Measurements from ENCODE around the gene ARMC9.

ARMC9 gene

DNA sequence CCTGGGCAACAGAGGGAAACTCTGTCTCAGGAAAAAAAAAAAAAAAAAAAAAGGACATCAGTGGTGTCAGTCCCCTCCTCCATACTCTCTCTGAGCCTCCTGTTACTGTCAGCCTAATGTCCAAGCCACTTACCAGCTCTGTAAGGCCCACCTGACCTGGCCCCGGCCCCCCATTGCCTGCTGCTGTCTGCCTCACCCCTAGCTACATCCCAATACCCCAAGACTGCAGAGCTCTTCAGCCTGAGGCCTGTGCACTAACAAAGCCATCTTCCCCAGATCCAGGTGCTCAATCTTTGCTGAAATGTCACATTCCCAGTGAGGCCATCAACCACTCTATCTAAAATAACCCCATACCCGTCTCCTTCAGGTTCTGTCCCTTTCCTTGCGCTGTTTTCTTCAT is 5.7 kb downstream of the ARMC9 start:
- DNase-seq (ENCODE audit: low read depth) = no peak

DNA sequence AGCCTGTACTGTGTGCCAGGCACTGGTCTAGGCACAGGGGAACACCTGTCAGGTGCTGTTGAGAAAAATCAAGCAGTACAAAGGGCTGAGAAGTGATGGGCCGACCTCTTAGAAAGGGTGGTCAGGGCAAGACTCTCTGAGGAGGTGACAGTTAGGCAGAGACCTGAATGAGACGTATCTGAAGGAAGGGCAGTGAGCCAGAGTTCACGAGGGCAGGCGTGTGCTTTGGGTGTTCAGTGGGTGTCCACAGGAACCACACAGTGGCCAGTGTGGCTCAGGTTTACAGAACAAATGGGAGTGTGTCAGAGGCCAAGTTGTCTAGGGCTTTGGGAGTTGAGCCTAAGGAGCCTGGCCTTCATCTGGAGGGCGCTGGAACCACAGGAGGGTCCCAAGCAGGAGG is 6.2 kb downstream of the ARMC9 start:
- DNase-seq (ENCODE audit: low read depth) = no peak

DNA sequence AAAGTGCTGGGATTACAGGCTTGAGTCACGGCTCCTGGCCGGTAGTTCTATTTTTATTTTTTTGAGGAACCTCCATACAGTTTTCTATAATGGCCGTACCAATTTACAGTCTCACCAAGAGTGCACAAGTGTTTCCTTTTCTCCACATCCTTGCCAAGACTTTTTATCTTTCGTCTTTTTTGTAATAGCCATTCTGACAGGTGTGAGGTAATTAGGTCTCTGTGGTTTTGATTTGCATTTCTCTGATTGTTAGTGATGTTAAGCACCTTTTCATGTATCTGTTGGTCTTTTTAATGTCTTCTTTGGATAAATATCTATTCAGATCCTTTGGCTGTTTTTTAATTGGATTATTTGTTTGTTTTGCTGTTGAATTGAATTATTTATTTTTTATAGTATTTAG is 9.3 kb downstream of the ARMC9 start:
- no peak for DNase-seq (ENCODE audit: low read depth)

DNA sequence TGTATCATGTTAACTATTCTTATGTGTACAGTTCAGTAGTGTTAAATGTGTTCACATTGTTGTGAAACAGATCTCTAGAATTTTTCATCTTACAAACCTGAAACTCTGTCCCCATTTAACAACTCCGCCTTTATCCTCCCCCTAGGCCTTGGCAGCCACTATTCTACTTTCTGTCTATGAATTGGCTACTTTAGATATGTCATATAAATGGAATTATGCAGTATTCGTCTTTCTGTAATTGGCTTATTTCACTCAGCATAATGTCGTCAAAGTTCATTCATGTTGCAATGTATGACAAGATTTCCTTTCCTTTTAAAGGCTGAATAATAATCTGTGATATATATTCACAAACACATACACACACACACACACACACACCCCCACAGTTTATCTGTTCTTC is 12.4 kb downstream of the ARMC9 start:
- DNase-seq (ENCODE audit: low read depth) = no peak

DNA sequence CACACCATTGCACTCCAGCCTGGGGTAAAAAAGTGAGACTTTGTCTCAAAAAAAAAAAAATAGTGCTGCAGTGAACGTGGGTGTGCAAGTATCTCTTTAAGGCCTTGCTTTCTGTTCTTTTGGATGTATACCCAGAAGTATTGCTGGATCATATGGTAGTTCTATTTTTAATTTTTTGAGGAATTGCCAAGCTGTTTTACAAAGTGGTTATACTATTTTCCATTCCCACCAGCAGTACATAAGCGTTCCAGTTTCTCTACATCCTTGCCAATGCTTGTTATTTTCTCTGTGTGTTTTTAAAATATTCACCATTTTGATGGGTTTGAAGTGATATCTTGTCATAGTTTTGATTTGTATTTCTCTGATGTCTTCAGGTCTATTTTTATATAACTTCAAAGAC is 13.1 kb downstream of the ARMC9 start:
- DNase-seq (ENCODE audit: low read depth) = no peak

DNA sequence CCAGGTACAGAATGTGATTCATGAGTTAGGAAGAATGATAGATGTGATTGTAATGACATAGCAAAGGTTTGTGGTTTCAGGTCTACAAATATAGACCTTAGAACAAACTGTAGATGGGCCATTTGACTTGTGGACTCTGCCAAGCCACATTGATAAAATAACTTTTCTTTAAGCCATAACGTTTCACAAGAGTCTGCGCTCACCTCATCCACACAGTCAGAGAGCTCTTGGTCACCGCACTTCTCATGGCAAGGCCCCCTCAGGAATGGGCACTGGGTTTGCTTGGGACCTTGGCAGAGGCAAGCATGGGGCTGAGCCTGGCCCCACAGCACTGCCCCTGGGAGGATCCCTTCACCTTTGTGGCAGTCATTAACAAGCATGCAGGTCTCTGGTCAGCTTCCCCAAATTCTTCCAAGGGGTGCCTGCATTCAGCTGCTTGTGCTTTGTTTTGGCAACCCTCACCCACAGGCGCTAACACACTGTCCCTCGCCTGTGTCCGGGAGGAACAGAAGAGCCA is 14.0 kb downstream of the ARMC9 start:
- no peak for DNase-seq (ENCODE audit: low read depth)

DNA sequence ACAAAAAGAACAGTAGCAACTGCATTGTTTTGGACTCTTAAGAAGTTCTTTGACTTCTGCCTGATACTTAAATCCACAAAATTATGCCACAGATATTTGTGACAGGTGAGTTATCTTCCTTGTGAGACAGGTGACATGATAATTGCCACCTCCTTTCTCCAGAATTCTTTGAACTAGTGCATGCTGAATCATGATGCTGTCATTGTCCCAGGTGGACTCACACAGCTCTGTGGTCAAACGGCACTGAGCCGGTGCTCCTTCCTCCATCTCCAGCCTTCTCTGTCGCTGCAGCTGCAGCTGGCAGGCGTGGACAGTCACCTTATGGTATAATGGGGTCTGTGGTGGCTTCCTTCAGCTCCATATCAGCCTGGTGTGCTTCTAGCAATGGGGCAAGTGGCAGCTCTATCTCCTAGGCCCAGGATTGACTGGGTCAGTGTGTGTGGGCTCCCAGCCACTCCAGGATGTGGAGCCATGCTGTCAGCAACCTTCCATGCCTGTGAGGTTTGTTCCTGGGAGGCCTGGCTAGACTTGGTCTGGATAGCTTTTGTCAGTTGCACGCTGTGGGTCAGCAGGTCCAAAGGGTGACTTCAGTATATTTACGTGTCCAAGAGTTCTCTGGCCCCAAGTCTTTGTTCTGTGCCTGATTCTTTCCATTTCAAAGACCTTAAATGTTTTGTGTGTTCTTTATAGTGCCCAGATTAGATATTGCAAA is 15.7 kb downstream of the ARMC9 start:
- no peak for DNase-seq (ENCODE audit: low read depth)

DNA sequence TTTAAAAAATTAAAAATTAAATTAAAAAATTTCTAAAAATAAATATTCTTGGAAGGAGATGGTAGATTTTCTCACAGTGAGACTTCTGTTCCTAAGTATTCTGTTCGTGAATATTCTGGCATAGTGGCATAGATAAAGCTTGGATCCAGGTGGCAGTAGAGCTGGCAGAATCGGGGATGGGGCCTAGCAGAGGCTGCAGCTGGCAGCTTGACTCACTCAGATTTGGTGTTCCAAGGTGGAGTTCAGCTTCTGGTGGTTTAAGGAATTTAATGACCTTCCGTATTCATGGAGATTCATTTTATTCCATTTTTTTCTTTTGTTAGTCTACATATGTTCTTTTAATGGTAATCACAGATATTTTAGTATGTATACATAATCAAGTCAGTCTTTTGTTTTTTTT is 19.9 kb downstream of the ARMC9 start:
- no peak for DNase-seq (ENCODE audit: low read depth)

DNA sequence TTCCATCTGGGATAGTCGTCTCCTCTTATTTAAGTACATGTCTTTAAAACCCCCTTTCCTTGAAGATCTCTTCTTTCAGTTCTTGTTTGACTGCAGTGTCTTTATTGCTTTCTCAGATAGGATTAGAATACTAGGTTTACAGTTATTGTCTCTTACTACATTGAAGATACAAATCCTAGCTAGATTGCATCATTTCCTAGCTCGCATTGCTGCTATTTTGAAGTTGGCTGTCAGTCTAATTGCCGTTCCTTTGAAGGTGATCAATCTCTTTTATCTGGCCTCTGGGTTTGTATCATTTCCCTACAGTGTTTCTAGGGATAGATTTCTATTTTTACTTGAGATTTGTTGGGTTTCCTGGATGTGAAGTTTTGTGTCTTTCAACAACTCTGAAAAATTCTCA is 20.9 kb downstream of the ARMC9 start:
- no peak for DNase-seq (ENCODE audit: low read depth)

DNA sequence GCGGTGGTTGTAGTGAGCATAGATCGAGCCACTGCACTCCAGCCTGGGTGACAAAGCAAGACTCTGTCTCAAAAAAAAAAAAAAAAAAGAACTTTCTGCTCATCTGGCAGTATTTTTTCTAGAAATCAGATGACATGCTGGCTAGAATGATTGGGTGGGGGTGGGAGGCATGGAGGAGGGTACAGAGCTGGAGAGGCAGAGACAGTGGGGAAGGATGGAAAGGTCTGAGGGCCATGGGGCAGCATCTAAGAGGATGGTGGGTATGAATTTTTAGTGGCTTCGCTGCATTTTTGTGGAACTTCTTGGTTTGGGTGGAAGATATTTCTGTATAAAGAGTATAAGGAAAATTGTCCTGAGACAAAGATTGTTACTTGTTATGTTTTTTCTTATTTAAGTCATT is 23.3 kb downstream of the ARMC9 start:
- DNase-seq (ENCODE audit: low read depth) = no peak

DNA sequence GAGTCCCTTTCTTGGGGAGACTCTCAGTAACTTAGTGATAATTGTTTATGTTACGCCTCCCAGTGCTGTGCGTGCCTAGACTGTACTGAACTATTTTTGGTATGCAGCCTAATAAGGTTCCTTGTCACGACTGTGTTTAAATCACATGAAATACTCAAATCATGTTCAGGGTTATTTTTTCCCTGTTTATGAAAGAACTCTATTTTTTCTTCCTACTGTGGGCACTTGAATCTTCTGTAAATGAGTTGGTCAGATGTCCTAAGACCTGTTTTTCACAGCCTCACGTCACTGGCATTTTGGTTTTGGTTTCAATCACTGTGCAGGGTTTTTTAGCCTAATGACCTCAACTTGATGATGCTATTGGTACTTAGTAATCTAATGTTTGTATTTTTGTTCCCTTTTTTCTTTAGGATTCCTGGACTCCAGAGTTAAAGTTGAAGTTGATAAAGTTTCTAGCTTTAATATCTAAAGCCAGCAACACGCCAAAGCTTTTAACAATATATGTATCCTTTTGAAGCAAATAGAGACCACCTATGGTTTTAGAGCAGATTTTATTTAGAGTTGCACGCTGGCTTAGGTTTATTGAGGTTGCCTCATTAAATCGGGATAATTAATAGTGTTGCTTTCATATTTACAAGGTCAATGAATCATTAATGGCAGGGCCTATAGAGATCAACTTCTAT is 24.0 kb downstream of the ARMC9 start:
- no peak for DNase-seq (ENCODE audit: low read depth)

DNA sequence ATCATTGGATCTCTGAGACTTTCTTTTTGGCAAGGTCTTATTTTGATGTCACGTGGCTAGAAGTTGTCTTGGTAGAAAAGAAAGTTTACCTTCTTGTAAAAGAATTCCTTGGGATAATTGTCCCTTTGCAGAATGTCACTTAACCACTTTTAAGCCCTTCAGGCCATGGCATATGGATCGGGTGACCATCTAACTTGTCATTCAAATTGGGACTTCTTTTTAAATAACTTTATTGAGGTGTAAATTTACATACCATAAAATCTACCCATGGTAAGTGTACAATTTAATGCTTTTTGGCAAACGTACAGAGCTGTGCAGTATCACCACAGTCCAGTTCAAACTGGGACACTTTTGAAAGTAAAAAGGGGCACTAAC is 24.6 kb downstream of the ARMC9 start:
- no peak for DNase-seq (ENCODE audit: low read depth)

DNA sequence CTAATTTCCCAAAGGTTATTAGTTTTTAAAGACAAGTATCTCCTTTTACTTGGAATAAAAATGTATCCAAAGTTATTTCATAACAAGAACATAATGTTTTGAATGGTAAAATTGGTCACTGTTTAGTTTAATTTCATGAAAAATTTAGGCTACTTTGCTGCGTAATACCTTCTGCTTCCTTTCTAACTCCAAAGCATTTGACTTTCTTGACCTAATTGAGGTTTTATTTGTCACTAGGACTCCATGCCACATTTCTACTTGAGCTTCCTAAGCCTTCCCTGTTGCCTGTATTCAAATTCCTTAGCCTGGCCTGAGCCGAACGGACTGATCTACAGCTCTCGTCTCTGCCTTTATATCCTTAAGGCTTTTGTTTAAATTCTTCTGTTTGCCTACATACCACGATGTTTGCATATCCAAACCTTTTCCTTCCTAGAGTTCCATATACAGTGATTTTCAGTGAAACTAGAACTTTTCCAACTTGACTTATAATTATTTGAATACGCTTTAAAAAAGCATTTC is 25.1 kb downstream of the ARMC9 start:
- DNase-seq (ENCODE audit: low read depth) = no peak

DNA sequence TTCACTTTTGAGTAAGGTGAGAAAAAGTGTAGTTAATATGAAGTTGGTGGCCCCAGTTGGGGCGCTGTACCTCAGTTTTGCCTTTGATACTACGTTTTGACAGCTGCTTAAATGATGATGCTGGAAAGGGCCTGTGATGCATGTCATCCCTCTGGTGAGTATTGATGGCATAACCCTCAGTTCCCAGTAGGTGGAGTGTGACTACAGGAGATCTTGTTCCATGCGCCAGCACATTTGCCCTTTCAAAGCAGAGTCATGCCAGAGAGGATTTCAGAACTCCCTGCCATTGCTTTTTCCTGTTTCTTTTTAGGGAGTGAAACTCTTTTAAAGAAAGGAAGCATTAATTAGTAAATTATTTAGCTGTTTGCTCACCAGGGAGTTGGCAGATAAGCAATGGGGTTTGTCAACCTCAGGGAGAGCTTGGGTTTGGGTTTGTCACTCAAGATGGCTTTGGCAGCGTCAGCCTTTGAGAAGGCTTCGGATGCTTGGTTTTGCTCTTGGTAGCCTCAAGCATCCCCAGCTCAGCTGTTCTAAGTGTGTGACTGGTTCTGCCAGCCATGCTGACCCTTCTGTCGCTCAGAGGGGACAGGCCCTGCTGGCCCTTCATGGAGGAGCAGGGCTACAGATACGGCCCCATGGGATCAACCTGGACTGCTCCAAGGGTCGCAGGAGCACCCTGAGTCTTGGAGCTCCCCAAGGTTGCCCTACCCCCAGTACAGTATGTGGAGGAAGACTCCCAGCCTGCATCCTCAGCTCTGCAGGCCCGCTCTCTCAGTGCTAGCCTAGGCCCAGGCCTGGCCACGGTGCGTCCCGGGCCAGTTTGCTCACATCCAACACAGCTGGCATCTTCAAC is 29.1 kb downstream of the ARMC9 start:
- DNase-seq (ENCODE audit: low read depth) = peak; percentile 16

DNA sequence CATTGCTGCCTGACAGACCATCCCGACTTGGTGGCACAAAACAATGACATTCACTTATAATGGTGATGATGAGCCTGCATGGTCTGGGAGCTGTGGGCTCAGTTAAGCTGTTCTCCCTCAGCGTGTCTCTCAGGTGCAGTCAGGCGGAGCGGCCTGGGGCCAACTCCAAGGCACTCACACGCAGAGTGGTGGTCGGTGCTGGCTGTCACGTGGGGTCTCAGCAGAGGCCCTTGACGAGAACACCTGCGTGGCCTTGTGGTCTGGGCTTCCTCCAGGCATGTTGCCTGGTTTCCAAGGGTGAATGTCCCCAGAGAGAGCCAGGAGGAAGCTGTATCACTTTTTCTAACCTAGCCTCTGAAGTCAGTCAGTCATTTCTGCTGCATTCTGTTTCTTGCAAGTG is 29.8 kb downstream of the ARMC9 start:
- DNase-seq (ENCODE audit: low read depth) = no peak

DNA sequence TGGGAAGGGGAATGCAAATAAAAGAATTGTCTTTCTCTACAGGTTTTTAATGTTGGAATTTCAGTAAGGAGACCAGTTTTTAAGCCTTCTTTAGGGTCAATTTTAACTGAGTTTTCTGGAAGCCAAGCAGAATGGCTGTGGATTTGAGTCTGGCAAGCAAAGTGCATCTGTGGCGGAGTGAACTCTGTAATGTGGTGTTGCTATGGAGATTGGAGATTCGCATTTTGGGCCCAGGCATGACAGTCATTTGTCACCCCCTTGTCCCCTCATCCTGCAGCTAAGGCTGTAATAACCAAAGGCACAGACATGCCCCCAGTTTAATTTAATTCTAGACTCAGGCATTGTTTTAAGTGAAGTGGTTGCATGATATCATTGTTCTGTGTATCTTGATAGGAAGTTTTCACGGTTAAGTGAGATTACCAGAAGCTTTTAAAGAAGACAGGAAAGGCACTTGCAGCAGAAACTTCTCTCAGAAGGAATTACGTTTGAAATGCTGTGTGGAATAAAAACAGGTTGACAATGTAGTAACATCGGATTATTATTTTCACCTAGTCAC is 30.6 kb downstream of the ARMC9 start:
- DNase-seq (ENCODE audit: low read depth) = no peak

DNA sequence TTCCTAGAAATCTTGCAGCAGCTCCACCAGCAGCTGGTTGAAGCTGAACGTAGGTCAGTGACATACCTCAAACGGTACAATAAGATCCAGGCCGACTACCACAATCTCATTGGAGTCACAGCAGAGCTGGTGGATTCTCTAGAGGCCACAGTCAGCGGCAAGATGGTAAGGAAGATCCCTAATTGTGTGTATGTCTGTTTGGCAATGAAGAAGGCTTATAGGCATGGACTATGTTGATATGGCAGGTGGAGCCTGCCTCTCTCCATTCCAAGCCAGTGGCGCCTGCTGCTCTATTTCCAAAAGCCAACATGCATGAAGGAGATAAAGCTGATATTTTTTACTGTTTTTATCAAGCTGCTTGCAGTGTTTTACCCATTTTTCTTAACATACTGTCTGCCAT is 36.8 kb downstream of the ARMC9 start:
- DNase-seq (ENCODE audit: low read depth) = no peak

DNA sequence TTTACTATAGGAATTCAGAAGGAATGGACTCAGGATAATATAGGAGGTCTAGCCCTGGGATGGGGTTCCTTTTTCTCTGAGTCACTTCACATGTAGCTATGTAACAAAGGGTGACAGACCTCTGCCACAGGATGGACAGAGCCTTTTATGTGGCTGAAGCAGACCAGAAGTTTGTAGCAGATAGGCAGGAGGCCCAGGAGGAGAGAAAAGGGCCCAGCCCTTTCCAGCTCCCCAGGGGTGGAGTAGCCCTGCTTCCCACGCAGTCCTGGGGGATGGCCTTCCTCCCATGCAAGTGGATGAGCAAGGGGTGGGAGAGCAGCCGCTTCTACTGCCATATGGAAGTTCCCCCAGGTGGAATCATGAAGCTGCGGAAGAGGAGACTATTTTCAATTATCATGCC is 40.3 kb downstream of the ARMC9 start:
- DNase-seq (ENCODE audit: low read depth) = no peak

DNA sequence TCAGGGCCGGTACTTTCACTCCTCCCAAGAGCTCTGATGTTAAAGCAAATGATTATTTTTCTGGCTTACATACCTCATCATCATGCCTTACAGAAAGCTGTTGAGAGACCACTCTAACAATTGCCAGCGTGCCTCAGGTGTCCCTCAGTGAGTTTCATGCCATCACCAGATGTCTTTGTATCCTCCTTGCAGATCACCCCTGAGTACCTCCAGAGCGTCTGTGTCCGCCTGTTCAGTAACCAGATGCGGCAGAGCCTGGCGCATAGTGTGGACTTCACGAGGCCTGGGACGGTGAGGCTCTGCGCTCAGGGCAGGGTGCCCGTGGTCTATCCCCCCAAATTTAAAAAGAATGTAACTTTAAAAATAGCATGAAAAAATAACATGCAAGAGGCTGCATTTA is 41.3 kb downstream of the ARMC9 start:
- no peak for DNase-seq (ENCODE audit: low read depth)

DNA sequence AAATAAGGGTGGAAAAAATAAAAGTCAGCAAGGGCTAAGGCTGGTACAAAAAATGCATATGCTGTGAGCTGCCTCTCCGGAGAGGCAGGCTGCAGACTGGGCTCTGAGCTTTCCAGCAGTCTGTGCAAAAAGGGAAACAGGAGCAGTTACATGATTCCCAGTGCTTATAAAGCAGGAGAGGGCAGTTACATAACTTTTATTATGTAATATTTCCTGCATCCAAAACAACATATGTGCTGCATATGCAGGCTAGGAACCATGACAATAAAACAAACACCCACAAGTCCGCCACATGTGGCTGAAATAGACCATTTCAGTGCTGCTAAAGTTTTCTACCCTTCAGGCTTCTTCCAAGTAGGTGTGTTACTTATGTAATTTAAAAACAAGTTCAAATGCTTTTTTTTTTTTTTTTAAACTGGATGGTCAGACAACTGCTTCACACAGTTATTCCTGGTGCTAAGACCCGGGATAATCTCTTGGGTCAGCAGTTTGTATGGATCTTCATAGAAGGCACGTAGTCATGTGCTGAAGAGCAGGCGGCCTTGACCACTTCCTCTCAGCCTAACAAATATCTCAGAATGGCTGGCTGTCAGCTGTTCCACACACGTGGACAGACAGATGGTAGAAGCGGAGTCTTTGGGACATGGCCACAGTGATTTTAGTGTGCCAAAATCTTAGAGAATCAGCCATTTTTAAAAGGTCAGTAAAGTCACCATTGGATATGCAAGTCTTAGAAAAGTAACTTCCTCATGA is 43.5 kb downstream of the ARMC9 start:
- DNase-seq (ENCODE audit: low read depth) = no peak

DNA sequence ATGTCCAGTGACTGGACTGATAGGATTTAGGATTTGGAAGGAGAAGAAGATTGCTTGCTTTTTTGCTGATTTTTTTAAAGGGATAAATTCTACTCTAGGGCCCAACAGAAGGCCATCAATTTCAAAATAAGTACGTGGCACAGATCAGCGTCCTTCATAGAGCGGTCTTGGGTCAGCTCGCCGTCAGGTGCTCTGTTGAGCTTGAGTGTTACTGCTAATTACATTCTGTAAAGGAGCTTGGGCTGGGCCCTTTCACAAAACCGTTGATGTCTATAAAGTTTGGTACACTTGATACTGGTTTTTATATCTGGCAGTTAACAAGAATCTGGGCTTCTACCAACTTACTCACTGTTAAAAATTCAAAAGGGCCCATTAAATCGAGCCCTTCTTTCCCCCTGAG is 45.4 kb downstream of the ARMC9 start:
- no peak for DNase-seq (ENCODE audit: low read depth)

Data from stimulated activated CD8-positive, alpha-beta memory T cell treated with anti-CD3 and anti-CD28 coated beads, Interleukin-12 subunit alpha, Interleukin-12 subunit beta, amount 100 ng/mL, for 4 hours (primary cell).